AG09309 (cell line): Measurements from ENCODE around the gene FMNL2.
"Not testable (repeated sequence)": the region's sequence is repeated elsewhere in the genome, so short reads cannot be mapped to it uniquely, and the experiment has no call there.

Experiments used
- DNase-seq: peaks from one replicate; pipeline ENCODE4 v3.0.0-alpha.2; 2010; ENCODE audit warnings: low read depth
- H3K4me3 ChIP-seq: 2 replicates; pipeline ENCODE4 v1.5.1; 2011; ENCODE audit warnings: mild to moderate bottlenecking, low read depth, low read length, moderate library complexity; ENCODE audit not compliant: control insufficient read depth
- CTCF ChIP-seq: IDR thresholded peaks from 2 replicates; pipeline ENCODE4 v1.5.1; 2011; ENCODE audit warnings: mild to moderate bottlenecking, low read depth, low read length, inconsistent platforms; ENCODE audit not compliant: insufficient read depth, control insufficient read depth; ENCODE audit errors: missing control alignments

Gene FMNL2

GRCh38 chr2:152467677-152468410 lies 132.9 kb downstream of the FMNL2 start:
- H3K4me3 ChIP-seq, result no peak overlapping the region
- TF ChIP-seq CTCF, result no peak
- no peak for DNase-seq

GRCh38 chr2:152468899-152469692 lies 134.1 kb downstream of the FMNL2 start:
- no peak overlapping the region for H3K4me3 ChIP-seq
- DNase-seq, result no peak
- no peak for TF ChIP-seq CTCF

GRCh38 chr2:152470861-152471854 lies 136.2 kb downstream of the FMNL2 start:
- H3K4me3 ChIP-seq, result no peak overlapping the region
- no peak for TF ChIP-seq CTCF
- no peak for DNase-seq

- TF ChIP-seq CTCF, result no peak
Observed at GRCh38 chr2:152472481-152472887, 137.5 kb downstream of the FMNL2 start.

GRCh38 chr2:152473151-152473857 lies 138.3 kb downstream of the FMNL2 start:
- no peak for TF ChIP-seq CTCF
- DNase-seq, result no peak
- no peak overlapping the region for H3K4me3 ChIP-seq

More at GRCh38 chr2:152472481-152472887, 137.5 kb downstream of the FMNL2 start:
- no peak for DNase-seq
- no peak overlapping the region for H3K4me3 ChIP-seq

GRCh38 chr2:152474523-152474922 lies 139.5 kb downstream of the FMNL2 start:
- DNase-seq, H3K4me3 ChIP-seq: not testable (repeated sequence)
